HG03575 (cell line): Measurements from ENCODE around the gene NUDT4B.
"Not testable (repeated sequence)": the region's sequence is repeated elsewhere in the genome, so short reads cannot be mapped to it uniquely, and the experiment has no call there.

ENCODE experiments used
- ATAC-seq: cut with Tn5 transposase; IDR thresholded peaks from one replicate; pipeline ENCODE4 v1.9.1; 2021; ENCODE audit not compliant: unreplicated experiment, insufficient number of reproducible peaks, low FRiP score; ENCODE audit errors: extremely low read depth

Gene NUDT4B

DNA sequence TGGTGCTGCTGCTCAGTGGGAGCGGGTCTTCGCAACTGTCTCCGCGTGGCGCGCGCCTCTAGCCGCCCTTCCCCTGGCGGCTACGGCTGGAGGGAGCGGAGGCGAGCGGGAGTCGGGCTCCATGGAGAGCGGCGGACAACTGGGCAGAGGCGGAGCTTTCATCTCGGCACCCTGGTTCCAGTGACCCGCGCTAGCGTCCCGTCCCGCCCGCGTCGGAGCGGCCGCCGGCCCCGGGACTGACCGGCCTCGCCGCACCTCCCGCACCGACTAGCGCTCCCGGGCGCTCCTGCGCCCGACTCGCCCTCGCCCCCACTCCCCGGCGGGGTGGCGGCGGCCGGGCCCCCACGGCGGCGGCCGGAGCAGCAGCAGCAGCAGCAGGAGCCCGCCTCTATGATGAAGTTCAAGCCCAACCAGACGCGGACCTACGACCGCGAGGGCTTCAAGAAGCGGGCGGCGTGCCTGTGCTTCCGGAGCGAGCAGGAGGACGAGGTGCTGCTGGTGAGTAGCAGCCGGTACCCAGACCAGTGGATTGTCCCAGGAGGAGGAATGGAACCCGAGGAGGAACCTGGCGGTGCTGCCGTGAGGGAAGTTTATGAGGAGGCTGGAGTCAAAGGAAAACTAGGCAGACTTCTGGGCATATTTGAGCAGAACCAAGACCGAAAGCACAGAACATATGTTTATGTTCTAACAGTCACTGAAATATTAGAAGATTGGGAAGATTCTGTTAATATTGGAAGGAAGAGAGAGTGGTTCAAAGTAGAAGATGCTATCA lies at the start of gene NUDT4B:
Gene NUDT4B, plus strand, starts transcription at position 212 of the 772 bp plus-strand sequence. Its CDS starts 179 bp downstream, at position 391.
- ATAC-seq: not testable (repeated sequence)

DNA sequence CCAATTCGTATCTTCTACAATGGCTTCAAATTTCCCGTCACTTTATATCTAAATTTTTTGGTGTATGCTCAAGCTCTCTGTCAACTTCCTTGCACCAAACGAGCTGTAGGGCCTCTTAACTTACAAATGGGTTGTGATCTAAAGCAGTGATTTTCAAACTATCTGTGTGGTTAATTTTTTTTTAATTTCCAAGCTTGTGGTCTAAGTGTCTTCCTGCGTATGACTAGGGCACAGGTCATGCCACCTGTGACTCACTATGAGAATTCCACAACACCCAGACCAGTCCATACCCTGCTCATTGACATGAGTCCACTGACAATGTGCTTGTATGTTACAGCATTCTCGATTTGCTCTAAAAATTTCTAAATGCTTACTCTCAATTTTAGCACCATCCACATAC lies 49.2 kb upstream of the NUDT4B start:
- not testable (repeated sequence) for ATAC-seq

DNA sequence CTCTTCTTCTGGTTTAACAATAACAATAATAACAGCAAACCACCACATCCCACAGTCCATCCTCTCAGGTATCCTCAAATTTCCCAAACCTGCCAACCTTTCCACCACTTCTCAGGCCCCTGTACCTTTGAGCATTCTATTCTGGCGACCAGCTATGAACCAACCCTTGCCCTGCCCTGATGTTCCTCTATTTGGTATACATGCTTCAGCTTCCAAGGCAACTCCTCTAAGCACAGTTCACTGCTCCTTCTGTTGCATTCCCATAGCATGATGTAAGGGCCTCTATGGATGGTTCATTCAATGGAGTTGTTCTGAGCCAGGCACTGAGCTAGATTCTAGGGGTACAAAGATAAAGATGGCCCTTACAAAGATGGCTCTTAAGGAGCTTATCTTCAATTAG lies 46.3 kb upstream of the NUDT4B start:
- not testable (repeated sequence) for ATAC-seq

DNA sequence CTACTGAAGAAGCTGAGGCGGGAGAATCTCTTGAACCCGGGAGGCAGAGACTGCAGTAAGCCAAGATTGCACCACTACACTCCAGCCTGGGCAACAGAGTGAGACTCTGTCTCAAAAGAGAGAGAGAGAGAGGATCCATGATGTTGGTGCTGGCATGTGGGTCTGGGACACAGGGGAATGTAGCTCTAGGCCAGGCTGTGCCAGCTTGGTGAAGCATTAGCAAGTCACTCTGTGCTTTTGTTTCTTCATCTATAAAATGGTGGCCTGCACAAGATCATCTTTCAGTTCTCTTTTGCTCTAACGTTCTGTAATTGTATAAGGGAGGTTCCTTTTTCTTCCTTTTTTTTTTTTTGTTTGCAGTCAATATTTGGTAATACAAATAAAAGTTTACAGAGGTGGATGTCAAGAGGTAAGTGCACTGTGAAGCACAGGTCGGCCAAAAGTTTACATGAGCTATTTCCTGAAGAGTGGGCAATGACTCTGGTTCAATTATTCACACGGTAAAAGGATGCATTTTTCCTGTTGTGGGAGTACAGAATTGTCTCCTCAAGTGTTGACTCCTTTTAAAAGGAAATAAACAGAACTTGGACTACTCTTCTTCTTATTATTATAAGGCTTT lies 44.5 kb upstream of the NUDT4B start:
- not testable (repeated sequence) for ATAC-seq

DNA sequence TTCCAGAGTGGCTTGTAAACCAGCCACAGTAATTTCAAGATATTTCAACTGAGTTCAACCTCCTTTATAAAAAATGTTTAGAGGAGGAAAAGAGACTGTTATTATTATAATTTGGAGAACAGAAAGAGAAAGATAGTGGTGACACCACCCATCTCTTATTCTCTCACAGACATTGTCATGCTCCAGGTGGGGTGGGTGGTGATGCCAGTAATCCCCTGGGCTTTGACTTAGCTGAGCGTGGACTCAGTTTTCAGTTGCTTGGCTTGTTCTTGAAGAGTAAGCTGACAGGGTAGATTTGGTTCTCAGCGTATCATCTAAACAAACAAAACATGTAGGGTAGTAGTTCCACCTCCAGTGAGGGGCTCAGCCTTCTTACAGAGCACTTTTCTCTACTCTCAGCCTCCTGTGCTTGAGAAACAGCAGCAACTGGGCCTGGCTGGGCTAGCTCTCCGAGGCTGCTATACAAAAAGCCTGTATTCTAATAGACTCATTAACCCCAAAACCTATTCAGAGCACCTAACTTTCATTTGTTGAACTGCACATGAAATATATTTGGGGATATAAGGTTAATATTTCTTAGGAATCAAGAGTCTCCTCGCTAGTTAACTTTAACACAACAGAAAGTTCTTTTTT lies 43.1 kb upstream of the NUDT4B start:
- not testable (repeated sequence) for ATAC-seq

DNA sequence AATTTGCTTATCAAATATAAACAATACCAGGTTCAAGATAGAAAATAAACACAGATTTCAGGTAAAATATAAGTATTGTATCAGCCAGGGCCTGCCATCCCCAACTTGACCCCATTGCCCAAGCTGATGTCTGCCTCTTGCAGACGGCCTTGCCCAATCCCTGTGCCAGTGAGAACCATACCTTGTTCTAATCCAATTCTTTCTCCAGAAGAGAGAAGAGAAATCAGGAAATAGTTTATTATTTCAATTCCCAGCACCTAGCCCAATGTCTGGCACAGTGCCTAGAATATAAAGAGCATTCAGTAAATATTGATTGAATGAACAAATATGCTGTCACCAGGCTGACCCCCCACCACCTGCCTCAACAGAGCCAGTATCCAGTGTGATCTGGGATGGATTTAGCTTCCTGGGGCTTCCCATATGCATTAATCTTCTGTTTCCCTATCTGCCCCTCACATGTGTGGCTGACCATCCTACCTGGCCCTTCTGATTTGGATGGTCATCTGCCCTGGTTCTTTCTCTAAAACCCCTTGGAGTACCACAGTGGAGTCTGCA lies 39.7 kb upstream of the NUDT4B start:
- ATAC-seq: not testable (repeated sequence)

DNA sequence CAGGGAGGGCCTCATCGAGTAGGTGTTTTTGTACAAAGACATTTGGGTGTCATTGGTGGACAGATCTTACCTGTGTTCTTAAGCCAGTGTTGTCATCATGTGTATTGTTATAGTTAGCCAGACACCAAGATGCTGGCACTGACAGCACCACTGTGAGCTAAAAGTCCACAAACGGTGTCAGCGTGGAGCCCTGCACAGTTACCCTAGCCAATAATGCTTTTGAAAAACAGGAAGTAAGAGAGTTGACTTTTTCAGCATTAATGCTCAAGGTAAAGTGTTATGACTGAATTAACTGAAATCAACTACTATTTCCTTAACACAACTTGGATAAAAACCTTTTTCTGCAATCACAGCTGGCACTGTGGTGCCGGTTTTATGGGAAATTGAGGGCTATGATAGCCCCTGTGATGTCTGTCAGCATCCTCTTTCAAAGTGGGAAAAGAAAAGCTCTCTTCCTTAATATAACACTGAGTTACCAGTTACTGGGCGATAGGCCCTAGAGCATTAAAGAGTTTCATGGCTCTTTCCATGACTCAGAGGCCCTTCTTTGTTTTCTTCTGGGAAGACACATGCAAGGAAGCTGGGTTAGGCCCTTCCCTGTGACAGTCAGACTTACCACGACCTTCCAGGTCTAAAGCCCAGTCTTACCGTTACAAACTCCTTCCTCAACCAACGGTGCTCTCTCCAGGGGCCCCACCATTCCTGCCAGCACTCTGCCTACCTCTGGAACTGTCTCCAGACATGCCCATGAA lies 37.6 kb upstream of the NUDT4B start:
- not testable (repeated sequence) for ATAC-seq

DNA sequence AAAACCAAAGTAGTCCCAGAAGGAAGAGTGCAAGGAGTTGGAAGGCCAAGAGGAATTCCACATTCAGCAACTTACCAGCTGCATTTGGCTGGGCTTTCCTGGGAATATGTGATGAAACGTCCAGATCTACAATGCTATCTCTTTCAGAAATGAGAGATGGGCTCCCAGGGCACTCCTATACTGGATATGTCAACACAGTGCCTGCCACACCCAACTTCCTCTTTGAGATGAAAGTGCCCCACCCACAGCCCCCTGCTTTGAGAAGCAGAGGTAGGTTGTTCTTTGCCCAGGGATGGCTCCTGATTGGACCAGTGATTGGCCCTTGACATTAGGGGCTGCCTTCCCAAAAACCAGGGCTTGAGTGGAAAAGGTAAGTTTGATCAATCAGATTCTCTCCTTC lies 36.2 kb upstream of the NUDT4B start:
- not testable (repeated sequence) for ATAC-seq

DNA sequence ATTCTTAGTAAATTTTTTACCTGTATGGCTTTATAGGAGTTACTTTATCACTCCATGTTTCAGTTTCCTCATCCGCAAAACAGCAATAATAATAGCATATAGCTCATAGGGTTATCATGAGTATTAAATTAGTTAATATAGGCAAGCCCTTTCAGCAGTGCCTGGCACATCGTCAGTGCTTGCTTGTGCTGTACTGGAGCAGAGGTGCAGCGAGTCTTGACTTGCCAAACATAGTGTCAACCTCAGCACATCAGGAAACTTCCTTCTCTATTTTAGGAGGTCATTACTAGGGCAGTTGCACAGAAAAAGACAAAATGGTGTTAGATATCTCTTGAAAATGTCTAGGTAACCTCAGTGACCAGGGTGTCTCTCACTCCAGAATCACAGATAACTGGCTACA lies 33.1 kb upstream of the NUDT4B start:
- not testable (repeated sequence) for ATAC-seq

DNA sequence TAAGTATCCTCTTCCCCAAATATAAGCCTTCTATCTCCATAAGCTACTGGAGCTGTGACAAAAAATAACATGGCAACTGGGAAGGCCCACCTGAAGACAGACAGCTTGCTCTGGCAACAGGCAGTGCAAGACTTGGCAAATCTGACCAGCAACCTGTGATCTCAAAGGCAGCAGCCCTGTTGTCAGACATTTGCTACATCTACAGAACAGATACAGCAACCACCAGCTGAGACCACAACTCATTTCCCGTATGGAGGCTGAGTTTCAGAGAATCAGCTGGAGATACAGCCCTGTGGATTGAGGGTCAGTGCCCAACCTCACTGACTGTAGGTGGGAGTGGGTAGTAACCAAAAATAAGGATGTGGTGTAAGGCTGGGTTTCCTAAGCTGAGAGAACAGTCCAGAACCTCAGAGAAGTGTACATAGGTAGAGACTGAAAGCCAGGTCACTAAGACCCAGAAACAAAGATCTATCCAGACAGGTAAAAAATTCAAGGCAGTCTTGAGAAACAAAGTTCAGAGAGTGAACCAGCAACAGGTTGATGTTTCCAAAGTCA lies 31.5 kb upstream of the NUDT4B start:
- not testable (repeated sequence) for ATAC-seq

DNA sequence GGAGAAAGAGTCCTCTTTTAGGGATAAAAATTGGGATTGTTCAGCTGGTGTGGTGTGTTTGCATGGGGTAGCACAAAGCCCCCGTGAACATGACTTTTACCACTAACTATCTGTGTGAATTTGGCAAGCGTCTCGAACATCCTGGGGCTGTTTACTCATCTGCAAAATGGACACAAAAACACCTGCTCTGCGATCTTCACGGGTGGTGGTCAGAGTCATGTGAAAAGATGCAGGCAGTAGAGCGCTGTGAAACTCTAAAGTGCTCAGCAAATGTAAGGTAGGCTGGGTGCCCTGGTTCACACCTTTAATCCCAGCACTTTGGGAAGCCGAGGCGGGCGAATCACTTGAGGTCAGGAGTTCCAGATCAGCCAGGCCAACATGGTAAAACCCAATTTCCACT lies 27.7 kb upstream of the NUDT4B start:
- ATAC-seq: not testable (repeated sequence)

DNA sequence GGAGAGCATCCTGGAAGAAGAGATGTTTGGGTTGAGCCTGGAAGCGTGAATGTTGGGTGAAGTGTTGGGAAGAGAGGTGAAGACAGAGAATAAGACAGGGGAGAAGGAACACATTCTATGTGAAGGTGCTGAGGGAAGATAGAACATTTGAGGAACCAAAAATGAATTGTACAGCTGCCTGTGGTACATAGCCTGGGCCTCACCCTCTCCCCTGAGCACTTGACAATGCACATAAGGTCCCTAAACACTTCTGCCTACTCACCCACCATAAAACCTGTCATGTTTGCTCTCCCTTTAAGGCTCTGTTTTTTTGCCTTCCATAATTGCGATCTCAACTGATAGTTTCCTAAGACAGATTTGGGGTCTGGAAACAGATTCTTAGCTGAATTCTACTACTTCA lies 25.8 kb upstream of the NUDT4B start:
- ATAC-seq: not testable (repeated sequence)

DNA sequence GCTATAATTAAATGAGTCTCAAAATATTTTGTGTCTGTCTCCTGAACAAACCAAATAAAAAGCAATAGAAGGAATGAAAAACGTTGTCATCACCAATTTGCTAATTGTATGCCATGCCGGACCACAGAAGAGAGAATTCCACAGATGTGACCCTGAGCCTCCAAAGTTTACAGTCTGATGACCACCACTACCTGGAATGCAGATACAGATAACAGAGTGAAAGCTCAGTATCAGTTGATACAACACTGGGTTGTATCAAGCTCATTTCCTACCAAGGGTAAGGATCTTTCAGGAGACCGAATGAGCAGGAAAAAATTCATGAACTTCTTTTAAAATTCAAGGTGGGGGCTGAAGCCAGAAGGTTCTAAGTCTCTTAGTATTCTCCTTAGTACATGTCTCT lies 25.1 kb upstream of the NUDT4B start:
- ATAC-seq: not testable (repeated sequence)

DNA sequence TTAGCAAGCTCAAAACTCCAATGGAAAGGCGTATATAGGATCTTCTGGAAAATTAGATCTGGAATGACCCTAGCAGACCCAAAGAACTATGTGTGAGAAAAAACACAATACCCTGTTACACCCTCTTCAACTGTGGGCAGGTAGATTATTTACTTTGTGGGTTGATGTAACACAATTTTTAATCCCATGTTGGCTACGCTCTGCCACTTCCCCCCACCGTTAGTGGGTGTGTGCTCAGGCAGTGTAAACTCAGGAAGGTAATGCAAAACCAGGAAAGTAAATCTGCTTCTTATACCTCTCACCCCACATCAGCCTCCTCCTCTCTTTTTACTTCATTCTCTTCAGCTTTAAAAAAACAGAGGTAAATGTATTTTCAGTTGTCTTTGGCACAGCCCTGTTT lies 23.7 kb upstream of the NUDT4B start:
- not testable (repeated sequence) for ATAC-seq

DNA sequence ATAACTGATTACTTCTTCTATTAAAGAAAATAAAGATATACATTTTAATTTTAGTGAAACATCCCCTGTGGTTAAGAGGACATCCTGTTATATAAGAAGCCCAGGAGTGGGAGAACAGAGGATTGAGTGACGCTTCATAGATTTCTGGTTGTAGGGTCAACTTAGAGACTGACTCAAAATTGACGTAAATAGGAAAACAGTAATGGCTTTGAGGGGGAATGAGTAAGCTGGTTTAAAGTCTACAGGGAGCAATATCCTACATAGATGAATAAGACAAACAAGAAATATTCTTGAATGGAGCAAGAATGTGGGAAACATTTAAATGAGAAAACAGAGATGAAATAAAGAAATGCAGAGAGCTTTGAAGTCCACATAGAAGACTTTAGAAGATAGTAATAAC lies 20.7 kb upstream of the NUDT4B start:
- ATAC-seq: not testable (repeated sequence)

DNA sequence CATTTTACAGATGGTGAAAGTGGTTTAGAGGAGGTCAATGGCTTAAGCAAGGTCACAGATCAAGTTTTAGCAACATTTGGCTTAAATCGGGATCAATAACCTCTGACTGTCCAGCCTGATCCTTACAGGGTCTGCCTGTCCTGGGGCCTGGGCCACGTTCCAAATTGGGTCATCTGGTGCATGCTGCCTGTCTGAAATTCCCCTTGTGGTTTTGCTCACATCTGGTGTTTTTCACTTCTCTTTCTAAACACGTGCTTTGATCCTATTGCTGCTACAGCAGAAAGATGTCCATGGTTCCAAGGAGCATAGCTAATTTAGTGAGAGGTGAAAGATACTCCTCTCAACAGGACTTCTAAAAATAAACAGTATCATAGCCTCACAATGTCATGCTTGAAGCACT lies 19.4 kb upstream of the NUDT4B start:
- ATAC-seq: not testable (repeated sequence)

DNA sequence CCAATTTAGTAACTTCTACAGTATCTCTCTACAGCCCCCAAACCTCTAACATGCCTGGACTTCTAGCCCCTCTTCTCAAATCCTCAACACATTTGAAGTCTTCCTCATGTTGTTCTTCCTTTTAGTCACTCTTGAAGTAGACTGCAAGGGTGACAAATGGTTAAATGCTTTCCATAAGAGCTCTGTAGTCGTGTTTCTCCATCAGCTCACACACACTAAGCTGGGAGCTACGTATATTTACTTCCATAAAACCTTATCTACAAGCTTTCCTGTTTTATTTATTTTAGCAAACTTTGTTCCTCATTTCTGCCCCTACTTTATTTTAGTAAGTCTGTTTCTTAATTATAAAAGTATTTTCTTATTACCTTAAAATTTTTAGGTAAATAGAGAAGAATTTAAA lies 19.0 kb upstream of the NUDT4B start:
- not testable (repeated sequence) for ATAC-seq

DNA sequence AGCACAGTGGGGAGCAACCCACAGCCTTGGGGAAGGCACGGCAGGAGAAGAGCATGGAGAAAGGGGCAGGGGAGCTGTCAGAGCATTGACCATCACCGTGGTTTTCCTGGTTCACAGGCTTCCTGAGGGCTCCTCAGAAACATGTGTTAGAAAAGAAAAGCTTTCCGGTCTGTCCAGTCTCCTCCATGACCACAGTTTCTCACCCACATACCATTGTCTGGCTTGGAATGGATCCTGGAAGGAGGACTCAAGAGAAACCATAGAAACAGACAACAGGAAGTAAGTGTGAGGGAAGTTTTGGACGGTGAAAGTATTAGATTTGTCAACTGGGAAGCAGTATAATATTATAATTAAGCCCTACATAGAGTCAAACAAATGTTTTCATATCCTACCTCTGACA lies 16.3 kb upstream of the NUDT4B start:
- ATAC-seq: not testable (repeated sequence)
